Thyroid gland (tissue), 4 donors: ENCODE results near the gene PPP4R1.

Experiments used
- CTCF ChIP-seq, 6 experiments: fragments of 200-600 bp in 3 of 6; fragments of 450-650 bp in 3 of 6; sonication (generic) in 3 of 6; IDR thresholded peaks; one replicate each; pipeline ENCODE4 v1.5.1; 2016 to 2019; ENCODE audit warnings: antibody characterized with exemption in 6 of 6, mild to moderate bottlenecking in 2 of 6, inconsistent platforms in 1 of 6, moderate library complexity in 1 of 6
- POLR2A ChIP-seq, 2 donors: fragments of 450-650 bp; IDR thresholded peaks; one replicate each; pipeline ENCODE4 v1.6.1; 2017; ENCODE audit warnings: antibody characterized with exemption in 2 of 2, mild to moderate bottlenecking in 2 of 2, moderate library complexity in 1 of 2

GRCh38 chr18:9606039-9606438, 8.3 kb downstream of the PPP4R1 start:
- TF ChIP-seq CTCF (IDR thresholded peaks at IDR 0.05) (no peak), POLR2A (IDR thresholded peaks at IDR 0.05) (no peak)
